NCI-H1105 treated with DMSO at 0.1 percent for 48 hours (cell line): ENCODE results near the gene EVI5L.

Source experiments
- DNase-seq: peaks from one replicate; lab custom pipeline; 2025; lab: John Stamatoyannopoulos, UW

The EVI5L gene

DNA sequence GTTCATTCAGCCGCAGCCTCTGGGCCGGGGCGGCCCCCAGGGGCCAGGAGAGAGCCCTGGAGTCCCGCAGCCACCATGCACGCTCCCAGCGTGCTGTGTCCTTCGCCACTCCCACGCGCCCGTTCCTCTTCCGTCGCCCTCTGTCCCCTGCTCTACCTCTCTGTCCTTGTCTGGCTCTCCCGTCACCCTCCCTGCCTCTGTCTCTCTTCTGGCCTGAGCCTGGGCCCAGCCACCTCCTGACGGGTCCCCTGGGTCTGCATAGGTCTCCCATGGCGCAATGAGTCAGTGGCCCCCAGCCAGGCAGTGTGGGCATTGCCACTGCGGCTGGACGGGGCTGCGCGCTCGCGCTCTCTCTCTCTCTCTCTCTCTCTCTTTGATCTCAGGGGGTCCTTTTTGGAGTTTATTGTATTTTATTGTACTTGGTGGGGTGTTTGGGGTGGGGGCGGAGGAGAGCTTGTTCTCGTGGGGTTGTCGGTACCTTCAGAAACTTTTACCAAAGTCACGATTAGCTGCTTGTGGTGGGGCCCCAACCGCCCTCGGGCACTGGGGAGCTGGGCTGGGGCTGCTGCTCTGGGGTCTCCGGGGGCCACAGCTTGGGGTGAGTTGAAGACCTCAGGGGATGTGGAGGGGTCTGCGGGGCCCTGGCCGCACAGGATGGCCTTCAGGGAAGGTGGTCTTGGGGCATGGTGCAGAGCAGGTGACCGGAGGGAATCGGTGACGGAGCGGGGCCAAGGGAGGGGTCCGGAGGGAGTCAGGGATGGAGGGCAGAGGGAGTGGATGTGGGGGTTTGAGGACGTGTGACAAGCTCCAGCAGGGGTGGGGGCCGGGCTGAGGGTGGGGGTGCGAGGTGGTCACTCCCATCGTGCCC lies 82.9 kb downstream of the EVI5L start:
- DNase-seq, result no peak

DNA sequence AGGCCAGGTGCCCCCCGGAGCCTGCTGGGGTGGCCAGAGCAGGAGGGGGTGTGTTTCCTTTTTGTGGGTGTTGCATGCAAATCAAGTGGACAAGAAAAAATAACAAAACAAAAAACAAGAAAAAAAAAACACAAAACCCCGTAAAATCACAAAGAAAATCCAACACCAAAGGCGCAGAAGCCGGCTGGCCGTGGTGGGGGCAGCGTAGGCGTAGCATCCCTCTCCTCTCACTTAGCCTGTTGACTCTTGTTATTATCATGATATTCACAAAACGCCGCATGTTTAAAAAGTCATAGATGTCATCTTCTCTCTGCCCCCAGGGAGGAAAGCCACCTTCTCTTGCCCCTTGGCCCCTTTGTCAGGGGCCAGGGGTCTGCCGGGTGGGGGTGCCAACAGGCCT lies 83.6 kb downstream of the EVI5L start:
- no peak for DNase-seq

DNA sequence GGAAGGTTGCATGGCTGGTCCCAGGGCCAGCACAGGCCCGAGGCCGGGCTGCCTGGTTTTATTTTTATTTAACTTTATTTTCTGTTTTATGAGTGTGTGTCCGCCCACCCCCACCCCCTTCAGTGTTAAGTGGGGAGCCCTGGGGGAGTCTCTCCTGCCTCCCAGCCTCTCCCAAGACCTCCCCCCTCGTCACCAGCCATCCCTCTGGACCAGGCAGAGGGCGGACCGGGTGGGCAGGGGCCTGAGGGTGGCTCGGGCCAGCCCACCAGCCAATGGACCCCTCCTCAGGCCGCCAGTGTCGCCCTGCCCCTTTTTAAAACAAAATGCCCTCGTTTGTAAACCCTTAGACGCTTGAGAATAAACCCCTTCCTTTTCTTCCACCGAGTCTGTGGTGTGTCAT lies 84.1 kb downstream of the EVI5L start:
- no peak for DNase-seq
